HCT116 (cell line): ENCODE measurements around the gene KIF1A. TPM values are rescaled to one million over a fixed set of nuclear protein-coding genes. Genes with fewer than 3 reads are reported as not detected.

ENCODE experiments used
- ATAC-seq: fragments of 200-7000 bp; cut with Tn5 transposase; 2 replicates; pipeline ENCODE4 v1.9.1; 2020; ENCODE audit warnings: mild to moderate bottlenecking, moderate library complexity
- BruUV-seq: library from RNA; stranded (reverse); fragments of 400-500 nt; replicated peaks from 2 replicates; lab custom pipeline; 2021; lab: Mats Ljungman, UMichigan
- CTCF ChIA-PET: fragments of 300-600 bp; sonication (Branson Sonifier 250); formaldehyde crosslinking; loops from one replicate; lab custom pipeline; 2021; ENCODE audit warnings: antibody characterized with exemption; lab: Charles Lee
- POLR2A ChIA-PET: fragments of 300-600, 350-600 bp; sonication (Branson Sonifier 250); formaldehyde crosslinking; loops from one replicate; lab custom pipeline; 2021; ENCODE audit warnings: antibody characterized with exemption; lab: Charles Lee
- RAD21 ChIA-PET, 2 experiments: fragments of 300-600 bp; sonication (Branson Sonifier 250); formaldehyde crosslinking; loops; one replicate each; lab custom pipeline; 2023; ENCODE audit warnings: low total read pairs in 2 of 2; ENCODE audit not compliant: uncharacterized antibody in 2 of 2, unreplicated experiment in 2 of 2, low non-redundant PET in 1 of 2; lab: Charles Lee
- DNase-seq: peaks from one replicate; pipeline ENCODE4 v3.0.0-alpha.2; 2010; ENCODE audit warnings: low read depth, low spot score
- H2AFZ ChIP-seq: fragments of 200-600 bp; shearing (Covaris generic), sonication (generic); 2 replicates; pipeline ENCODE4 v1.6.1; 2017; ENCODE audit warnings: low read depth, mixed run types, mixed read lengths, antibody characterized with exemption, low read length; ENCODE audit not compliant: poor library complexity, severe bottlenecking
- H3K27ac ChIP-seq: 2 replicates; pipeline ENCODE4 v1.5.1; 2012; ENCODE audit warnings: low read depth, low read length
- H3K27me3 ChIP-seq: fragments of 200-600 bp; sonication (generic); 2 replicates; pipeline ENCODE4 v1.6.1; 2016; ENCODE audit warnings: mixed run types, low read length, mixed read lengths; ENCODE audit not compliant: insufficient read depth
- H3K36me3 ChIP-seq, 2 experiments: fragments of 200-500 bp in 1 of 2; fragments of 200-600 bp in 1 of 2; sonication (Bioruptor generic) in 1 of 2; sonication (generic) in 1 of 2; 2 replicates each; pipeline versions ENCODE4 v1.5.1 to v1.6.1; 2014 to 2016; ENCODE audit warnings: low read length in 2 of 2, inconsistent platforms in 1 of 2, mixed read lengths in 1 of 2, mixed run types in 1 of 2; ENCODE audit not compliant: insufficient read depth in 2 of 2, control insufficient read depth in 1 of 2
- H3K4me1 ChIP-seq, 2 experiments: fragments of 200-600 bp in 1 of 2; sonication (generic) in 1 of 2; 2 replicates each; pipeline versions ENCODE4 v1.5.1 to v1.6.1; 2012 to 2017; ENCODE audit warnings: low read length in 2 of 2, inconsistent platforms in 1 of 2, mild to moderate bottlenecking in 1 of 2, mixed read lengths in 1 of 2, mixed run types in 1 of 2, moderate library complexity in 1 of 2; ENCODE audit not compliant: insufficient read depth in 2 of 2, control insufficient read depth in 1 of 2
- H3K4me2 ChIP-seq: fragments of 200-600 bp; sonication (generic); 2 replicates; pipeline ENCODE4 v1.6.1; 2017; ENCODE audit warnings: mixed run types, low read length, mixed read lengths
- H3K4me3 ChIP-seq, 2 experiments: fragments of 200-600 bp in 1 of 2; sonication (generic) in 1 of 2; replicated peaks in 1 of 2; 2 replicates each; pipeline ENCODE4 v1.5.1; 2011 to 2016; ENCODE audit warnings: low read length in 2 of 2, control low read depth in 1 of 2, low read depth in 1 of 2, mild to moderate bottlenecking in 1 of 2, mixed read lengths in 1 of 2, mixed run types in 1 of 2
- H3K79me2 ChIP-seq: fragments of 200-600 bp; sonication (generic); 2 replicates; pipeline ENCODE4 v1.6.1; 2017; ENCODE audit warnings: mild to moderate bottlenecking, mixed run types, low read length, moderate library complexity, mixed read lengths; ENCODE audit not compliant: insufficient read depth
- H3K9ac ChIP-seq: fragments of 200-600 bp; sonication (generic); 2 replicates; pipeline ENCODE4 v1.6.1; 2016; ENCODE audit warnings: low read length, mixed read lengths
- H3K9me2 ChIP-seq: fragments of 200-600 bp; sonication (generic), shearing (Covaris generic); 2 replicates; pipeline ENCODE4 v1.6.1; 2017; ENCODE audit warnings: mixed run types, mild to moderate bottlenecking, moderate library complexity; ENCODE audit not compliant: insufficient read depth
- H3K9me3 ChIP-seq, 2 experiments: fragments of 200-500 bp in 1 of 2; fragments of 200-600 bp in 1 of 2; sonication (Bioruptor generic) in 1 of 2; sonication (generic) in 1 of 2; 2 replicates each; pipeline ENCODE4 v1.6.1; 2014 to 2017; ENCODE audit warnings: low read length in 2 of 2, mixed read lengths in 2 of 2, inconsistent platforms in 1 of 2, low read depth in 1 of 2, mild to moderate bottlenecking in 1 of 2, mixed run types in 1 of 2, moderate library complexity in 1 of 2; ENCODE audit not compliant: control insufficient read depth in 1 of 2, insufficient read depth in 1 of 2
- H4K20me1 ChIP-seq: fragments of 200-600 bp; sonication (generic), shearing (Covaris generic); 2 replicates; pipeline ENCODE4 v1.6.1; 2017; ENCODE audit warnings: mixed run types, mild to moderate bottlenecking, moderate library complexity; ENCODE audit not compliant: insufficient read depth
- ELF1 ChIP-seq: IDR thresholded peaks from 2 replicates; pipeline ENCODE4 v1.6.1; 2012; ENCODE audit warnings: low read depth, borderline replicate concordance
- EZH2 ChIP-seq: fragments of 200-600 bp; sonication (generic); IDR thresholded peaks from 2 replicates; pipeline ENCODE4 v1.6.1; 2017; ENCODE audit warnings: antibody characterized with exemption, mixed run types
- EZH2phosphoT487 ChIP-seq: fragments of 200-600 bp; IDR thresholded peaks from 2 replicates; pipeline ENCODE4 v1.6.1; 2018; ENCODE audit warnings: antibody characterized with exemption, borderline replicate concordance
- FOSL1 ChIP-seq: IDR thresholded peaks from 2 replicates; pipeline ENCODE4 v1.6.1; 2012; ENCODE audit warnings: low read depth
- JUND ChIP-seq: IDR thresholded peaks from 2 replicates; pipeline ENCODE4 v1.6.1; 2012
- POLR2A ChIP-seq: IDR thresholded peaks from 2 replicates; pipeline ENCODE4 v1.7.0; 2011; ENCODE audit warnings: borderline replicate concordance; ENCODE audit not compliant: insufficient read depth, insufficient read length; ENCODE audit errors: extremely low read depth
- POLR2AphosphoS5 ChIP-seq: IDR thresholded peaks from 2 replicates; pipeline ENCODE4 v1.6.1; 2011; ENCODE audit warnings: mild to moderate bottlenecking, low read depth, low read length, moderate library complexity
- RAD21 ChIP-seq: IDR thresholded peaks from 2 replicates; pipeline ENCODE4 v1.6.1; 2012; ENCODE audit warnings: low read depth, mild to moderate bottlenecking
- YY1 ChIP-seq: IDR thresholded peaks from 2 replicates; pipeline ENCODE4 v1.6.1; 2011; ENCODE audit warnings: low read length, low read depth, moderate library complexity, mild to moderate bottlenecking; ENCODE audit not compliant: insufficient replicate concordance; ENCODE audit errors: extremely low read depth
- ZFX ChIP-seq: fragments of 450-650 bp; IDR thresholded peaks from 2 replicates; pipeline ENCODE4 v1.6.1; 2017
- intact Hi-C: fragments of 100-400 bp; cut with micrococcal nuclease; formaldehyde crosslinking; loops from 2 replicates; pipeline ENCODE4 v1.10.0; 2022
- total RNA-seq: library from RNA; stranded (reverse); gene quantifications from one replicate; pipeline ENCODE4 v1.2.1, GENCODE V29; 2021; ENCODE audit not compliant: unreplicated experiment
- TF ChIP-seq, protein P1 (sequence below): IDR thresholded peaks from 2 replicates; pipeline ENCODE4 v1.6.1; 2012
- TF ChIP-seq, protein P2 (sequence below): IDR thresholded peaks from 2 replicates; pipeline ENCODE4 v1.6.1; 2012; ENCODE audit warnings: low read depth

Gene KIF1A
- total RNA-seq, 1 experiment from 2014 or later: 0.27 TPM

DNA sequence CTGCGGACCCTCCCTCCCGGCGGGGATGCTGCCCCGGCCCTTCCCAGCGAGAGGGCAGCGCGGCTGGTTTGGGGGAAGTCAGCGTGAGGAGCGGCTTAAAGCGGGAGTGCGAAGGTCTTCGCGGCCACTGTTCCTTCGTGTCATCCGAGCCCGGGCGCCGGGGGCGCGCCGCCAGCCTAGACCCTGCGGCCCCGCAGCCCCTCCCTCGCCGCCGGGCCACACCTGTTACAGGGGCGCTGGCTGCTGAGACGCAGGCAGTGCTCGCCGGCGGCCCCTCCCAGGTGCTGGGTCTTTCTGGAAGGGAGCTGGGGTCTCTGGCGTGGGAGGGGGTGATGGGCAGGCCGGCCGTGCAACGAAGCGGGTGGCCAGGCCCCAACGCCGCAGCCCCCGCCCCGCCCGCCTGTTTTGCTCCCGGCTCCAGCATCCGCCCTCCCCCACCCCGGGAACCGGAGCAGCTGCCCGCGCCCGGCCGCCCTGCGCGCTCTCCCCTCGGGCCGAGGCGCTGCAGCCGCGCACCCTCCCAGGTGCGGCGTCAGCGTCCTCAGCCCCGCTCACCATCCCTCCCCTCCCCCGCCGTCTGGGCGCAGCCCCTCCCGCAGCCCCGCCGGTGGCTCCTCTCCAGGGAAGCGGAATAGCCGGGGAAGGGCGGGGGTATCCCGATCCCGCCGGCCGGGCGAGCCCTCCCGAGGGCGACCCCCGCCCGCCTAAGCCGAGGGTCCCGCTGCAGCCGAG lies 727 bp downstream of the KIF1A start:
- intact Hi-C loops: no loop called here
- Histone ChIP-seq H3K9me2 (no peaks in the 10 kb centered on the region), H3K27me3 (no peaks in the 10 kb centered on the region), H3K36me3 (no peaks in the 10 kb centered on the region), H3K4me2 (no peak overlapping the region), H4K20me1 (no peaks in the 10 kb centered on the region), H3K9me3 (no peaks in the 10 kb centered on the region), H3K4me3 (no peak overlapping the region), H3K79me2 (no peaks in the 10 kb centered on the region), H3K4me1 (no peaks in the 10 kb centered on the region), H2AFZ (no peak overlapping the region)
- RAD21 ChIA-PET: no interaction called here
- no peak for DNase-seq
- ATAC-seq: no peak
- BruUV-seq: no TSS peak
- no peak for TF ChIP-seq YY1
- TF ChIP-seq EZH2phosphoT487: no peak
- TF ChIP-seq ZFX: no peak
- TF ChIP-seq JUND: no peak
- TF ChIP-seq, protein P1, sequence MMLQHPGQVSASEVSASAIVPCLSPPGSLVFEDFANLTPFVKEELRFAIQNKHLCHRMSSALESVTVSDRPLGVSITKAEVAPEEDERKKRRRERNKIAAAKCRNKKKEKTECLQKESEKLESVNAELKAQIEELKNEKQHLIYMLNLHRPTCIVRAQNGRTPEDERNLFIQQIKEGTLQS: no peak
- TF ChIP-seq, protein P2, sequence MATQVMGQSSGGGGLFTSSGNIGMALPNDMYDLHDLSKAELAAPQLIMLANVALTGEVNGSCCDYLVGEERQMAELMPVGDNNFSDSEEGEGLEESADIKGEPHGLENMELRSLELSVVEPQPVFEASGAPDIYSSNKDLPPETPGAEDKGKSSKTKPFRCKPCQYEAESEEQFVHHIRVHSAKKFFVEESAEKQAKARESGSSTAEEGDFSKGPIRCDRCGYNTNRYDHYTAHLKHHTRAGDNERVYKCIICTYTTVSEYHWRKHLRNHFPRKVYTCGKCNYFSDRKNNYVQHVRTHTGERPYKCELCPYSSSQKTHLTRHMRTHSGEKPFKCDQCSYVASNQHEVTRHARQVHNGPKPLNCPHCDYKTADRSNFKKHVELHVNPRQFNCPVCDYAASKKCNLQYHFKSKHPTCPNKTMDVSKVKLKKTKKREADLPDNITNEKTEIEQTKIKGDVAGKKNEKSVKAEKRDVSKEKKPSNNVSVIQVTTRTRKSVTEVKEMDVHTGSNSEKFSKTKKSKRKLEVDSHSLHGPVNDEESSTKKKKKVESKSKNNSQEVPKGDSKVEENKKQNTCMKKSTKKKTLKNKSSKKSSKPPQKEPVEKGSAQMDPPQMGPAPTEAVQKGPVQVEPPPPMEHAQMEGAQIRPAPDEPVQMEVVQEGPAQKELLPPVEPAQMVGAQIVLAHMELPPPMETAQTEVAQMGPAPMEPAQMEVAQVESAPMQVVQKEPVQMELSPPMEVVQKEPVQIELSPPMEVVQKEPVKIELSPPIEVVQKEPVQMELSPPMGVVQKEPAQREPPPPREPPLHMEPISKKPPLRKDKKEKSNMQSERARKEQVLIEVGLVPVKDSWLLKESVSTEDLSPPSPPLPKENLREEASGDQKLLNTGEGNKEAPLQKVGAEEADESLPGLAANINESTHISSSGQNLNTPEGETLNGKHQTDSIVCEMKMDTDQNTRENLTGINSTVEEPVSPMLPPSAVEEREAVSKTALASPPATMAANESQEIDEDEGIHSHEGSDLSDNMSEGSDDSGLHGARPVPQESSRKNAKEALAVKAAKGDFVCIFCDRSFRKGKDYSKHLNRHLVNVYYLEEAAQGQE: no peak
- TF ChIP-seq RAD21: no peak
- TF ChIP-seq ELF1: no peak
- no peak for TF ChIP-seq EZH2
- no peak for TF ChIP-seq FOSL1
- no peak for TF ChIP-seq POLR2A
- TF ChIP-seq POLR2AphosphoS5: no peak
- TF ChIP-seq, all 23 proteins: peak for 0
- Histone ChIP-seq H3K9ac (no peak overlapping the region), H3K27ac (no peak overlapping the region)
- POLR2A ChIA-PET: no interaction called here
- CTCF ChIA-PET: no interaction called here
